Embryonic facial prominence (tissue), 1 donor: ENCODE measurements around the gene ATP11C.
"Not testable (repeated sequence)": the region's sequence is repeated elsewhere in the genome, so short reads cannot be mapped to it uniquely, and the experiment has no call there.

Experiments
- DNase-seq: peaks from one replicate; pipeline ENCODE4 v3.0.0-alpha.2; 2016; ENCODE audit errors: extremely low spot score

ATP11C gene

DNA sequence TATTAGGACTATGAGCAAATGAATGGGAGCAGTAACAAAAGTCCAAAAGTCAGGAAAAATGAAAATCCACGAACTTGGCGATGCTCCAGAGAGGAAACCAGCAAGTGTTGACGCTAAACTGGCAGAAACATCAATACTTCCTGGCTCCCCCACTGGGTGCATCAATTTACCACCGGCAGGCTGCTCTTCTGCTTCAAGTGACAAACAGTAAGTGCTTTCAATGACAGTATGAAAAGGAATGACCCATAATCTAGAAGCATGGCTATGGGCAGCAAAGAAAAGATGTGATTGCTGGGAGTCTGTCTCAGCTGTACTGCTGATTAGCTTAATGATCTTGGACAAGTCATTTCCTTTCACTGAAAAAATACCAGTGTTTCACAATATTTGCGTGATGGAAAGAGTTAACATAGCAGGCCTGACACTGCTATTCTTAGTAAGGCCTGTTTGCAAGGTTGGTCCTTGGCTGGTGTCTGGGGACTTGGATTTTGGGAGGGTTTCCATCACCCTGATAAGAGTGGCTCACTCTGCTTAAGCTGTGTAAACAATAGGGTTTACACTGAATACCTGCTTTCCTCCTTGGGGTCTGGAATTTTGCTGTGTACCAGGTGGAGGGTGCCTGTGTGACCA is 8.7 kb downstream of the ATP11C start:
- DNase-seq, result no peak

- not testable (repeated sequence) for DNase-seq
Measured at GRCh38 chrX:139921142-139921541, 11.7 kb downstream of the ATP11C start.

DNA sequence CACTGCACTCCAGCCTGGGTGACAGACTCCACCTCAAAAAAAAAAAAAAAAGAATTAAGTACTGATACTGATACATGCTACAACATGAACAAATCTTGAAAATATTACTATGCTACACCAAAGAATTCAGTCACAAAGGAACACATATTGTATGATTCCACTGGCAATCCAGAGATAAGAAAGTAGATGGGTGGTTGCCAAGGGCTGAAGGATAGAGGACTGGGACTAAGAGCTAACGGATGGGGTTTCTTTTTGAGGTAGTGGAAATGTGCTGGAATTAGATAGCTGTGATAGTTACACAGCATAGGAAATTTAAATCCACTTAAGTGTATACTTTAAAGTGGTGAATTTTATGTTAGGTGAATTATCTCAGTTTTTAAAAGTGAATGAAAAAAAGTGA is 12.5 kb downstream of the ATP11C start:
- DNase-seq, result no peak

DNA sequence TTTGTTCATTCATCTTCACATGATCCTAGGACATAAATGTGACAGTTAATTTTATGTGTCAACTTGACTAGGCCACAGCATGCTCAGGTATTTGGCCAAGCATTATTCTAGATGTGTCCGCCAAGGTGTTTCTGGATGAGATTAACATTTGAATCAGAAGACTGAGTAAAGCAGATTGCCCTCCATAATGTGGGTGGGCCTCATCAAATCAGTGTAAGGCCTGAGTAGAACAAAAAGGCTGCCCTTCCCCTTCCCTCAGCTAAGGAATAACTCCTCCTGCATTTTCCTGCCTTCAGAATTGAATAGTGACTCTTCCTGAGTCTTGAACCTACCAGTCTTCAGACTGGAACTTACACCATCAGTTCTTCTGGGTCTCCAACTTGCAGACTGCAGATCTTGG is 18.4 kb downstream of the ATP11C start:
- DNase-seq, result no peak

DNA sequence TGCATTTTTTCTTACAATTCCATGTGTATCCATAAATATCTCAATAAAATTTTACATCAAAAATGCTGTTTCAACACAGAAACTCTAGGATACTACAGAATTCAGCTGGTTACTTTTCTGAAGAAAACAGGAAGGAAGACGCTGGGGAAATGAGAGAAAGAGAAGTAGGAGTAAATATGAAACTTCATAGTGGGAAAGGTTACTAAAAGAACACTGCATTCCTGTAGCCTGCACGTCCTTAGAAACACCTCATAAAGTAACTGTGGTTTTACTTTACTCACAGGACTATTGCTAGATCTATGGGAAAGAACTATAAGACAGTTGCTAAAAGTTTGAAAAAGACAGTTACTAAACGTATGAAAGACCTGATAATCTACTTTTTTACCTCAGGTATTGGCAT is 23.1 kb downstream of the ATP11C start:
- DNase-seq, result no peak

DNA sequence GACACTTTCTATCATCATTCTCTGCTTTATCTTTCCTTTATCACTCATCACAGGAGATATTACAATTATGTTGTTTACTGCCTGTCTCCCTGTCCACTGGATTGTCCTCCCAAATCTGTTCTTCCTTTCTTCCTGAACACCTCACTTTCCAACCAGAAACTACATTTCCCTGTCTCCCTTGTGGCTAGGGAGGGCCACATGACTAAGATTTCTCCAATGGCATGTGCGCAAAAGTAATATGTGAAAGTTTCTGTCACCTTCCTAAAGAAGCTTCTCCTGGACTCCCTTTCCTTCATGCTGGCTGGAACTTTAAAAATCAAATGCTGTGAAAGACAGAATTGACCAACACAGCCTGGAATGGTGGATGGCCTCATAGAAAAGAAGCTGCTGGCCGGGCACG is 25.8 kb downstream of the ATP11C start:
- no peak for DNase-seq

GRCh38 chrX:139905743-139906142 is 27.1 kb downstream of the ATP11C start:
- DNase-seq, result no peak

DNA sequence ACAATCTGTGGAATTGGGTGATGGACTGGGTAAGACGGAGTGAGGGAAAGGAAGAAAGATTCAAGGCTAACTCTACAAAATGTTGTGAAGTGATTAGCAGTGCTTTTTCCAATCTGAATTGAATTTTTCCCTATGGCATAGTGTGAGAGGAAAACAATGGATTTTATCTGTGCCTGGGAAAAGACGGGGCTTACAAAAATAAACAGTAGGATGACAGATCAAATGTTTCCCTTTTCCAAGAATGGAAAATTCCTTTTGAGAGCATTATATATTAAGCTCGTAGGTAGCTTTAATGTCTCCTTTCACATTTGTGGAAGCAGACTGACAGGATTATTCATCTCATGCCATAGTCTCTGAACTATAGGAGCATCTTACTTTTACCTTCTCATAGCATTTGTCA is 27.8 kb downstream of the ATP11C start:
- no peak for DNase-seq

- DNase-seq, result no peak
Measured at GRCh38 chrX:139903210-139903609, 29.6 kb downstream of the ATP11C start.

GRCh38 chrX:139902559-139902958 is 30.3 kb downstream of the ATP11C start:
- no peak for DNase-seq

- no peak for DNase-seq
Measured at GRCh38 chrX:139898334-139898733, 34.5 kb downstream of the ATP11C start.

GRCh38 chrX:139892512-139892911 is 40.3 kb downstream of the ATP11C start:
- DNase-seq, result no peak

GRCh38 chrX:139890991-139891700 is 41.7 kb downstream of the ATP11C start:
- DNase-seq, result no peak

GRCh38 chrX:139889760-139890159 is 43.1 kb downstream of the ATP11C start:
- no peak for DNase-seq

GRCh38 chrX:139883984-139884383 is 48.9 kb downstream of the ATP11C start:
- DNase-seq, result no peak

DNA sequence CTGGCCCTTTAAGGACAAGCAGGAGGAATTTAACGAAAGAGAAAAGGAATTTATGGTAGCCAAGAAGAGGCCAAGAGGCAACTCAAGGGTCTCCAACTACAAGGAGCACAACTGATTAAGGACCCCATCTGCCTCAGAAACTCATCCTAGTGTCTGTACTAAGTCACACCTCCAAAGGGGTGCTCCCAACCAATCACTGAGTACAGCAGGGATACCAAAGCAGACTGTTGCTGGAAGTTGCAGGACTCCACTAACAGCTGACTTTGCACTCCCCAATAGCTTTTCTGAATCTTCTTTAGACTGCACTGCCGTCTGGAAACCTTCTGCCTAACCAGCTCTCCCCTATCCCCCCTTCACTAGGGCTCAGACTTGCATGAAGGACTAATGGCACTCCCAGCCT is 50.6 kb downstream of the ATP11C start:
- DNase-seq, result no peak

- no peak for DNase-seq
Measured at GRCh38 chrX:139881572-139881971, 51.3 kb downstream of the ATP11C start.

- DNase-seq, result no peak
Measured at GRCh38 chrX:139881130-139881529, 51.7 kb downstream of the ATP11C start.

GRCh38 chrX:139877710-139878414 is 55.0 kb downstream of the ATP11C start:
- no peak for DNase-seq

DNA sequence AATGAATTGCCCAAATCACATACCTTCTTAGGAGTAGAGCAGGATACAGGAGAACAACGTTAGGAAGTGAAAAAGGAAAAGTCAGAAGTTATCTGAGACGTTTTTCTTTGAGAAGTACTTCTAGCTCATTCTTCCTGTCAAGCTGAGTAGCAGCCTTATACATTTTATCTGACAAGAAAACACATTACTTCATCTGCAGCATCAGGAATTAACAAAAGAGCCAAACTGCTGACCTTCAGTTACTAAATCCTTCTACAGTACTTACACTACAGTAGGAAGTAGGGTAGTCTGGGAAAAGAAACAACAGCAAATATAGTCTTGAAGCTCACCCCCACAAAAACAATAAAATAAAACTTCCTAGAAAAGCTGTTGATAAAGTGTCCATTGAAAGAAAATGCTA is 57.0 kb downstream of the ATP11C start:
- DNase-seq, result no peak

DNA sequence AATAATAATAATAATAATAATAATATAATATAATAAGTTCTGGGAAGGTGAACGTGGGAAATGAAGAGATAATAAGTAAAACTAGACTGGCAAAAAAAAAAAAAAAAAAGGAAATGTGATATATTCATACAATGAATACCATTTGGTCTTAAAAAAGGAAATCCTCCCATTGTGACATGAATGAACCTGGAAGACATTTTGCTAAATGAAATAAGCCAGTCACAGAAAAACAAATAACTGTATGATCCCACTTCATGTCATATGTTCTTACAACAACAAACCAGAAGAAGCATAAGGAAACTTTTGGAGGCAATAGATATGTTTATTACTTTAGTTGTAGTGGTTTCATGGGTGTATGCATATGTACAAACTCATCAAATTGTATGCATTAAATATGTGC is 63.1 kb downstream of the ATP11C start:
- DNase-seq, result no peak

DNA sequence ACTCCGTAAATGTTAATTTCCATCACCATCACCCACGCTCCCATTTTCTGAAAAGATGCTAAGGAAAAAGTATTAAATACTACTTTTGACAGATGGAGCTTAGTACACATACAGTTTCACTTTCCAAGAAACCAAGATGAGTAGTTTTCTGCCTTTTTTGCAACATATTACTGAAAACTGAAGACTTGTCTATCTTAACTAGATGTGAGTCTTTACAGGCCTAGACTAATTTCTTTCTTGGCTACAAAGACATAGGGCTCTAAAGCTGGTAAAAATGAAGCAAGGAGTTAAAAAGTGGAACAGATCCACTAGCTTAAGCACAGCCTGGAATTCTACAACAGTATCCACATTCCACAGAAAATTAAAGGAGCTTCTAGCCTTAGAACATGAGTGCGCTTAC is 68.2 kb downstream of the ATP11C start:
- DNase-seq, result no peak

DNA sequence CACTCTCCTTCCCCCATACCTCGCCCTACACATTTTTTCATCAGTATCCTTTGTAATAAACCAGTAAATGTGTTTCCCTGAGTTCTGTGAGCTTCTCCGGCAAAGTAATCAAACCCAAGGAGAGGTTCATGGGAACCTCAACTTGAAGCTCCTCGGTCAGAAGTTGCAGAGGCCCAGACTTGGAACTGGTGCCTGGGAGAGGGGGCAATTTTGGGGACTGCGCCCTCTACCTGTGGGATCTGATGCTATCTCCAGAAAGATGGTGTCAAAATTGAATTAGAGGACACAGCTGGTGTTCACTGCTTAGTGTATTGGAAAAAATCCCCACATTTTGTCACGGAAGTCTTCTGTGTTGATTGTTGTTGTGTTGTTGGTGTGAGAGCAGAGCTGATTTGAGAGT is 70.6 kb downstream of the ATP11C start:
- DNase-seq, result no peak
